Measurements from ENCODE around the gene BCL11A. TPM values are rescaled to one million over a fixed set of nuclear protein-coding genes. Genes with fewer than 3 reads are reported as not detected.
A peak's percentile ranks its signal among the peaks of the same experiment; 100 is the strongest.

Gene BCL11A
- total RNA-seq, 1 donor from 2014 or later = 0.67 TPM

- TF ChIP-seq CTCF (IDR thresholded peaks at IDR 0.05) (no peak), EZH2 (IDR thresholded peaks at IDR 0.05) (no peak), EZH2phosphoT487 (IDR thresholded peaks at IDR 0.05) (no peak)
- Histone ChIP-seq H2AFZ (replicated peaks) (no peak overlapping the region), H3F3A (ENCODE audit: low read depth) (peaks cover 8% of the 10 kb centered on the region), H3K36me3 (no peaks in the 10 kb centered on the region), H4K20me1 (ENCODE audit: low read depth) (no peaks in the 10 kb centered on the region), H3K4me2 (peak overlapping the region; percentile 97), H3K27ac (no peak overlapping the region), H3K4me1 (peaks cover 5% of the 10 kb centered on the region), H3K9me3 (ENCODE audit: low read depth) (no peaks in the 10 kb centered on the region), H3K79me2 (ENCODE audit: low read depth) (no peaks in the 10 kb centered on the region), H3K9ac (no peak overlapping the region), H3K4me3 (no peak overlapping the region), H3K27me3 (peaks cover 71% of the 10 kb centered on the region)
- Mint-ChIP-seq H3K36me3 (no peaks in the 10 kb centered on the region), H3K27me3 (ENCODE audit: insufficient read depth, low read depth) (peaks cover 31% of the 10 kb centered on the region), H3K9me3 (no peaks in the 10 kb centered on the region), H3K4me3 (no peak overlapping the region), H3K4me1 (peaks cover 19% of the 10 kb centered on the region), H3K27ac (no peak overlapping the region)
- DNase-seq (ENCODE audit: low spot score) = no peak
Measured at GRCh38 chr2:60567919-60568768, 14.7 kb upstream of the BCL11A start.

DNA sequence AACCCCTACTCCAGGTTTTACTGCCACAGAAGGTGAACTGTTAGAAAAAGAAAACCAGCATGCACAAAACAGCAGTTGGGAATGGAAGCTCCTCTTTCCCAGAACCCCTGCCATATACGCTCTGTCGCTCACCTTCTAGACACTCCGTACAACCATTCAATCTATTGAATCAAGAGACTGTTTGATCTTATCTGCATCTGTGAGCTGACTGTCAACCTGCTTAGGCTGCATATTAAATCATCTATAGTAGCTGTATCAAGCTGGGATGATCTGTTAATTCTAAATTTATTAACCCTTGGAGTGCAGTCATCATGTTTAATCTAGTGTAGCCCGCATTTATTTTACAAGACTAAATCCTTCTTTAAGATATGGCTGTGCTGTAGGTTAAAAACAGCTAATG is 13.6 kb upstream of the BCL11A start:
- peaks cover 19% of the 10 kb centered on the region for H3K4me1 Mint-ChIP-seq
- H3K9me3 ChIP-seq (ENCODE audit: low read depth) = no peaks in the 10 kb centered on the region
- no peak overlapping the region for H3K27ac ChIP-seq
- peaks cover 8% of the 10 kb centered on the region for H3F3A ChIP-seq (ENCODE audit: low read depth)
- no peak overlapping the region for H2AFZ ChIP-seq (replicated peaks)
- no peaks in the 10 kb centered on the region for H4K20me1 ChIP-seq (ENCODE audit: low read depth)
- no peak overlapping the region for H3K4me2 ChIP-seq
- H3K27ac Mint-ChIP-seq = no peak overlapping the region
- H3K4me1 ChIP-seq = peaks cover 5% of the 10 kb centered on the region
- H3K4me3 ChIP-seq = no peak overlapping the region
- peaks cover 31% of the 10 kb centered on the region for H3K27me3 Mint-ChIP-seq (ENCODE audit: insufficient read depth, low read depth)
- DNase-seq (ENCODE audit: low spot score) = no peak
- no peak overlapping the region for H3K9ac ChIP-seq
- no peaks in the 10 kb centered on the region for H3K9me3 Mint-ChIP-seq
- no peaks in the 10 kb centered on the region for H3K36me3 Mint-ChIP-seq
- no peak overlapping the region for H3K4me3 Mint-ChIP-seq
- H3K36me3 ChIP-seq = no peaks in the 10 kb centered on the region
- H3K27me3 ChIP-seq = peaks cover 66% of the 10 kb centered on the region
- TF ChIP-seq EZH2 (IDR thresholded peaks at IDR 0.05) = no peak
- no peak for TF ChIP-seq CTCF (IDR thresholded peaks at IDR 0.05)
- TF ChIP-seq EZH2phosphoT487 (IDR thresholded peaks at IDR 0.05) = no peak
- no peaks in the 10 kb centered on the region for H3K79me2 ChIP-seq (ENCODE audit: low read depth)

GRCh38 chr2:60565472-60565871 is 12.0 kb upstream of the BCL11A start:
- peak; percentile 50 for DNase-seq (ENCODE audit: low spot score)
- H3K36me3 Mint-ChIP-seq = no peaks in the 10 kb centered on the region
- Histone ChIP-seq H3K9me3 (ENCODE audit: low read depth) (no peaks in the 10 kb centered on the region), H3K4me3 (no peak overlapping the region), H3K27ac (no peak overlapping the region), H4K20me1 (ENCODE audit: low read depth) (no peaks in the 10 kb centered on the region), H3K4me1 (peaks cover 4% of the 10 kb centered on the region), H3K79me2 (ENCODE audit: low read depth) (no peaks in the 10 kb centered on the region), H3K36me3 (no peaks in the 10 kb centered on the region), H3K27me3 (peaks cover 50% of the 10 kb centered on the region), H3K9ac (no peak overlapping the region), H3K4me2 (no peak overlapping the region), H2AFZ (replicated peaks) (no peak overlapping the region), H3F3A (ENCODE audit: low read depth) (peaks cover 8% of the 10 kb centered on the region)
- H3K4me3 Mint-ChIP-seq = no peak overlapping the region
- no peak overlapping the region for H3K27ac Mint-ChIP-seq
- peaks cover 18% of the 10 kb centered on the region for H3K4me1 Mint-ChIP-seq
- H3K27me3 Mint-ChIP-seq (ENCODE audit: insufficient read depth, low read depth) = peaks cover 28% of the 10 kb centered on the region
- no peaks in the 10 kb centered on the region for H3K9me3 Mint-ChIP-seq
- TF ChIP-seq CTCF (IDR thresholded peaks at IDR 0.05) (peak; percentile 49), EZH2phosphoT487 (IDR thresholded peaks at IDR 0.05) (no peak), EZH2 (IDR thresholded peaks at IDR 0.05) (no peak)

Measured in neural progenitor cell (in vitro differentiated cells).